Measurements from ENCODE around the gene TBRG4.

Gene TBRG4

GRCh38 chr7:45103958-45104843, 7.3 kb downstream of the TBRG4 start:
- no peak for DNase-seq
- H3K4me1 Mint-ChIP-seq (ENCODE audit: low read depth in 2 of 2): peaks cover 18% of the 10 kb centered on the region in 2 donors

GRCh38 chr7:45102785-45103712, 8.4 kb downstream of the TBRG4 start:
- peaks cover 10% of the 10 kb centered on the region in 2 donors for H3K4me1 Mint-ChIP-seq (ENCODE audit: low read depth in 2 of 2)
- H3K36me3 Mint-ChIP-seq (ENCODE audit: insufficient read depth): peaks cover 77% of the 10 kb centered on the region
- H3K4me3 Mint-ChIP-seq: no peak overlapping the region
- no peaks in the 10 kb centered on the region for H3K9me3 Mint-ChIP-seq
- H3K27ac Mint-ChIP-seq: peak overlapping the region in 1 of 2 donors; percentile 16
- no peaks in the 10 kb centered on the region for H3K27me3 Mint-ChIP-seq
- ATAC-seq (replicated peaks) (no peak), DNase-seq (no peak)

More at GRCh38 chr7:45103958-45104843, 7.3 kb downstream of the TBRG4 start:
- Mint-ChIP-seq H3K36me3 (ENCODE audit: insufficient read depth) (peaks cover 79% of the 10 kb centered on the region), H3K27me3 (no peaks in the 10 kb centered on the region), H3K27ac (no peak overlapping the region), H3K4me3 (no peak overlapping the region), H3K9me3 (no peaks in the 10 kb centered on the region)
- no peak for ATAC-seq (replicated peaks)

GRCh38 chr7:45101748-45102147, 9.7 kb downstream of the TBRG4 start:
- Mint-ChIP-seq H3K27ac (peak overlapping the region in 1 of 2 donors; percentile 72), H3K4me1 (ENCODE audit: low read depth in 2 of 2) (peaks cover 0 to 2% of the 10 kb centered on the region in 2 donors), H3K4me3 (no peak overlapping the region), H3K27me3 (no peaks in the 10 kb centered on the region), H3K9me3 (no peaks in the 10 kb centered on the region), H3K36me3 (ENCODE audit: insufficient read depth) (peaks cover 69% of the 10 kb centered on the region)
- no peak for DNase-seq
- ATAC-seq (replicated peaks): no peak

- H3K4me1 Mint-ChIP-seq (ENCODE audit: low read depth in 2 of 2): peaks cover 0 to 2% of the 10 kb centered on the region in 2 donors
- ATAC-seq (replicated peaks) (no peak), DNase-seq (no peak)
- H3K36me3 Mint-ChIP-seq (ENCODE audit: insufficient read depth): peaks cover 61% of the 10 kb centered on the region
- H3K4me3 Mint-ChIP-seq: no peak overlapping the region
- no peaks in the 10 kb centered on the region for H3K27me3 Mint-ChIP-seq
- peak overlapping the region in 1 of 2 donors; percentile 72 for H3K27ac Mint-ChIP-seq
- no peaks in the 10 kb centered on the region for H3K9me3 Mint-ChIP-seq
Measured at GRCh38 chr7:45100761-45101480, 10.6 kb downstream of the TBRG4 start.

- H3K27me3 Mint-ChIP-seq: no peaks in the 10 kb centered on the region
- H3K4me1 Mint-ChIP-seq (ENCODE audit: low read depth in 2 of 2): no peaks in the 10 kb centered on the region
- ATAC-seq (replicated peaks): no peak
- no peak for DNase-seq
- peaks cover 57% of the 10 kb centered on the region for H3K36me3 Mint-ChIP-seq (ENCODE audit: insufficient read depth)
- no peaks in the 10 kb centered on the region for H3K9me3 Mint-ChIP-seq
- H3K4me3 Mint-ChIP-seq: no peak overlapping the region
- no peak overlapping the region for H3K27ac Mint-ChIP-seq
Measured at GRCh38 chr7:45099891-45100760, 11.4 kb downstream of the TBRG4 start.

- Mint-ChIP-seq H3K4me3 (no peak overlapping the region), H3K36me3 (ENCODE audit: insufficient read depth) (peaks cover 49% of the 10 kb centered on the region), H3K4me1 (ENCODE audit: low read depth in 2 of 2) (no peaks in the 10 kb centered on the region), H3K27ac (no peak overlapping the region), H3K27me3 (no peaks in the 10 kb centered on the region), H3K9me3 (no peaks in the 10 kb centered on the region)
- no peak for DNase-seq
- ATAC-seq (replicated peaks): no peak
Measured at GRCh38 chr7:45098983-45099839, 12.3 kb downstream of the TBRG4 start.

- H3K27me3 Mint-ChIP-seq: peaks cover 8 to 9% of the 10 kb centered on the region in 2 donors
- no peak overlapping the region for H3K27ac Mint-ChIP-seq
- H3K9me3 Mint-ChIP-seq: peaks cover 0 to 1% of the 10 kb centered on the region in 2 donors
- H3K4me3 Mint-ChIP-seq: no peak overlapping the region
- peaks cover 0 to 6% of the 10 kb centered on the region in 2 donors for H3K4me1 Mint-ChIP-seq (ENCODE audit: low read depth in 2 of 2)
- peaks cover 10% of the 10 kb centered on the region for H3K36me3 Mint-ChIP-seq (ENCODE audit: insufficient read depth)
- DNase-seq: no peak
- no peak for ATAC-seq (replicated peaks)
Measured at GRCh38 chr7:45092931-45093235, 18.6 kb downstream of the TBRG4 start.

GRCh38 chr7:45092100-45092930, 19.2 kb downstream of the TBRG4 start:
- no peak overlapping the region for H3K27ac Mint-ChIP-seq

GRCh38 chr7:45089341-45089891, 22.1 kb downstream of the TBRG4 start:
- Mint-ChIP-seq H3K4me1 (ENCODE audit: low read depth in 2 of 2) (peaks cover 0 to 6% of the 10 kb centered on the region in 2 donors), H3K9me3 (peaks cover 0 to 1% of the 10 kb centered on the region in 2 donors), H3K27ac (peak overlapping the region; percentile 35 to 60), H3K36me3 (ENCODE audit: insufficient read depth) (peaks cover 7% of the 10 kb centered on the region), H3K27me3 (peaks cover 8 to 9% of the 10 kb centered on the region in 2 donors), H3K4me3 (peak overlapping the region; percentile 73 to 78)
- peak; percentile 73 for ATAC-seq (replicated peaks)
- DNase-seq: peak; percentile 57 to 58 (median 57)

More at GRCh38 chr7:45092100-45092930, 19.2 kb downstream of the TBRG4 start:
- H3K4me3 Mint-ChIP-seq: no peak overlapping the region
- H3K27me3 Mint-ChIP-seq: peaks cover 8 to 9% of the 10 kb centered on the region in 2 donors
- ATAC-seq (replicated peaks) (no peak), DNase-seq (no peak)
- peaks cover 0 to 1% of the 10 kb centered on the region in 2 donors for H3K9me3 Mint-ChIP-seq
- peaks cover 10% of the 10 kb centered on the region for H3K36me3 Mint-ChIP-seq (ENCODE audit: insufficient read depth)
- H3K4me1 Mint-ChIP-seq (ENCODE audit: low read depth in 2 of 2): peaks cover 0 to 6% of the 10 kb centered on the region in 2 donors

GRCh38 chr7:45088821-45089340, 22.6 kb downstream of the TBRG4 start, which contains the start of gene NACAD:
NACAD (minus strand) TSS chr7:45088969; CDS start chr7:45088894, 75 bp downstream.
- Mint-ChIP-seq H3K4me1 (ENCODE audit: low read depth in 2 of 2) (peaks cover 0 to 6% of the 10 kb centered on the region in 2 donors), H3K4me3 (peak within 1 kb of the TSS; percentile 73 to 78), H3K27me3 (peaks cover 8 to 9% of the 10 kb centered on the region in 2 donors), H3K27ac (peak within 1 kb of the TSS; percentile 35 to 60), H3K36me3 (ENCODE audit: insufficient read depth) (peaks cover 7% of the 10 kb centered on the region), H3K9me3 (peaks cover 0 to 1% of the 10 kb centered on the region in 2 donors)
- ATAC-seq (replicated peaks) (peak; percentile 68), DNase-seq (peak in 2 of 3 experiments; percentile 15 to 28)

Measured in effector memory CD8-positive, alpha-beta T cell (primary cell).